ENCODE measurements around the gene RYR3.

The RYR3 gene

DNA sequence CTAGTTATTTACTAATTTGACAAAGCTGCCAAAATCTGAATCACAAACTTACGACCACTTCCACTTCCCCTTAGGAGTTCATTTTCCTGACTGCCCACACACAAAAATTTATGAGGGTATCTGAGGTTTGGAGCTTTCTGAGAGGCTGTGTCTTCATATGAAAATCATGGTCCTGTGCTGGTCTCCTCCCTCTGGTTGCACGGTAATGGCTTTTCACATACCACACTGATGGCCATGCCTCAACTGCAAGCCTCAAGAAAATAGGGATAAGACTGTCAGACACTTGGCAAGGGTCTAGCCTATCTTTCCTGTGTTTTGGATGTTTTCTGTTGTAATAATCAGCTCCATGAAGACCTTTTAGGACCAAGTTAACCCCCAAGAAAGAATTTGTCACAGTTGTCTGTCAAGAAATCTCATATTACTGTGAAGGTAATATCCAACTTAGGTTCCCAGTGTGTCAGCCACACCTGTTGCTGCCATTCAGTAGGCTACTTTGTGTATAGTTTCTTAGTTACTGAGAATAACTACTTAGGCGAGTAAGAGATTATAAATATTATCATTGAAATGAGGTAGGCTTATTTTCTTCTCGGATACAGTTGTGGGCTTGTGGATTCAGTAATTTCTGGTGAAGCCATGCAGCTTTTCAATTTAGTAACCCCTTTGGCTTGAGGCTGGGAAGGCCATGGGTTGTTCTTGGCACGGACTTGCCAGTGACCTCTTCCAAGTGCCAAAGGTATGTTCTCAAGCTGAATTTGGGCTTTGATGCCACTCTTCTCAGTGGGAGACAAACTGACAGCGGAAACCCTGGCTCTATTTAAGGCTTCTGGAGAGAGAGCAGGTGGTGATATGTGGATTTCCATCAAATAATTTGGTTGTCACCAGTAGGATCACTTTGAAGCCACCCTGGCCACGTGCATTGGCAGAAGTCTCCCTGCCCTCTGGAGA is 101.1 kb downstream of the RYR3 start:
- TF ChIP-seq, protein P1, sequence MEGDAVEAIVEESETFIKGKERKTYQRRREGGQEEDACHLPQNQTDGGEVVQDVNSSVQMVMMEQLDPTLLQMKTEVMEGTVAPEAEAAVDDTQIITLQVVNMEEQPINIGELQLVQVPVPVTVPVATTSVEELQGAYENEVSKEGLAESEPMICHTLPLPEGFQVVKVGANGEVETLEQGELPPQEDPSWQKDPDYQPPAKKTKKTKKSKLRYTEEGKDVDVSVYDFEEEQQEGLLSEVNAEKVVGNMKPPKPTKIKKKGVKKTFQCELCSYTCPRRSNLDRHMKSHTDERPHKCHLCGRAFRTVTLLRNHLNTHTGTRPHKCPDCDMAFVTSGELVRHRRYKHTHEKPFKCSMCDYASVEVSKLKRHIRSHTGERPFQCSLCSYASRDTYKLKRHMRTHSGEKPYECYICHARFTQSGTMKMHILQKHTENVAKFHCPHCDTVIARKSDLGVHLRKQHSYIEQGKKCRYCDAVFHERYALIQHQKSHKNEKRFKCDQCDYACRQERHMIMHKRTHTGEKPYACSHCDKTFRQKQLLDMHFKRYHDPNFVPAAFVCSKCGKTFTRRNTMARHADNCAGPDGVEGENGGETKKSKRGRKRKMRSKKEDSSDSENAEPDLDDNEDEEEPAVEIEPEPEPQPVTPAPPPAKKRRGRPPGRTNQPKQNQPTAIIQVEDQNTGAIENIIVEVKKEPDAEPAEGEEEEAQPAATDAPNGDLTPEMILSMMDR (IDR thresholded peaks at IDR 0.05; ENCODE audit: insufficient read depth, low read length, poor library complexity, severe bottlenecking), result no peak
- Histone ChIP-seq H3K36me3 (ENCODE audit: control insufficient read depth, insufficient read depth, low read length) (no peaks in the 10 kb centered on the region), H3K4me3 (replicated peaks; ENCODE audit: low read depth, low read length) (no peak overlapping the region), H3K27me3 (replicated peaks; ENCODE audit: control insufficient read depth, insufficient read depth, low read length) (no peaks in the 10 kb centered on the region)
- no peak for DNase-seq (ENCODE audit: extremely low read depth, insufficient read length)

DNA sequence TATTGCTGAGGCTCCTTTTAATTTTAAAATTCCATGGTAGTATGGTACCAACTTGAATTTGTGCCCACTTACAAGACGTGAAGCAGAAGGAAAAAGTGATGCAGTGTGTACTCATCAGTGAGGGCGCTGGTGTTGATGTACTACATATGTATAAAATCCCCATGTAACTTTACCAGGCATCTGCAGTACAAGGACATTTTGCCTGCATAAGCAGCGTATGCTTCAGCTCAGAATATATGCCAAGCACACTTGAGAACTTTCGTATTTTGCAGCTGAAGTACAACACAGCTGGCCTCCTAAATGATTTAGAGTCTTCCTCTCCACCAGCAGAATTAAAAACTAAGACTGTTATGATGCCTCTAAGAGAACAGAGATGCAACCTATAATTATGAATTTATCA is 108.9 kb downstream of the RYR3 start:
- no peak for DNase-seq (ENCODE audit: extremely low read depth, insufficient read length)
- no peaks in the 10 kb centered on the region for H3K27me3 ChIP-seq (replicated peaks; ENCODE audit: control insufficient read depth, insufficient read depth, low read length)
- no peak overlapping the region for H3K4me3 ChIP-seq (replicated peaks; ENCODE audit: low read depth, low read length)
- H3K36me3 ChIP-seq (ENCODE audit: control insufficient read depth, insufficient read depth, low read length), result no peaks in the 10 kb centered on the region
- TF ChIP-seq, protein P1 (IDR thresholded peaks at IDR 0.05; ENCODE audit: insufficient read depth, low read length, poor library complexity, severe bottlenecking), result no peak

DNA sequence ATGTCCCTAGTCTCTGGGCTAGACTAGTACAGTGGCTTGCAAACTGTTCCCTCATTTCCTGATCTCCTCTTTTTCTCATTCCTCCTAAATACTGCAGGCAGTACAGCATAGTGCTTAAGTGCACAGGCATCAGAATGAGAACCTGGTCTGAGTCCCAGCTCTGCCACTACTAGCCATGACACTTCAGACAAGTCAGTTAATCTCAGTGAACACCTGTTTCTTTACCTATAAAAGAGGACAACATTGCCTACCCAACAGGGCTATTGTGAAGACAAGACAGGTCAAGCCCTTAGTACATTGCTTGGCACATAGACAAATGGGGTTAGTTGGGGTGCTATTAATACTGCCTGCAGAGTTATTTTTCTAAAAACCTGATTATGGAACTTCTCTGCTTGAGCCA is 113.3 kb downstream of the RYR3 start:
- Histone ChIP-seq H3K27me3 (replicated peaks; ENCODE audit: control insufficient read depth, insufficient read depth, low read length) (no peaks in the 10 kb centered on the region), H3K4me3 (replicated peaks; ENCODE audit: low read depth, low read length) (no peak overlapping the region), H3K36me3 (ENCODE audit: control insufficient read depth, insufficient read depth, low read length) (no peaks in the 10 kb centered on the region)
- TF ChIP-seq, protein P1 (IDR thresholded peaks at IDR 0.05; ENCODE audit: insufficient read depth, low read length, poor library complexity, severe bottlenecking), result no peak
- no peak for DNase-seq (ENCODE audit: extremely low read depth, insufficient read length)

DNA sequence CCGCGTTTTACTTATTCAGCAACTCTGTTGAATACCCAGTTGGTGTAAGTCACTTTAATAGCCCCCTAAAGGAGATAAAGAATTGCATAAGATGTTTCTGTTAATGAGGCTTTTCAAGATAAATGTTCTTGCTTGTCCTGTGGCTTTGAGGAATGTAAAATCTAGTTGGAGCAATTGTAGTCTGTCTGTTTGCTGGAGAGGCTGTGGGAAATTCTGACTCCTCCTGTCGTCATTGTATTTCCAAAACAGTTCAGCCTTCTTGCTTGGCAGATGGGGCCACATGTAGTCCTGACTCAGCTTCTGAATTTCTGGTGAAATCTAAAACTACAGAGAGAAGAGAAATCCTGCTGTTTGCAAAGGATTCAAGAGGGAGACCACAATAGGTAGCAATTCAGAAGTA is 114.4 kb downstream of the RYR3 start:
- TF ChIP-seq, protein P1 (IDR thresholded peaks at IDR 0.05; ENCODE audit: insufficient read depth, low read length, poor library complexity, severe bottlenecking), result no peak
- Histone ChIP-seq H3K27me3 (replicated peaks; ENCODE audit: control insufficient read depth, insufficient read depth, low read length) (no peaks in the 10 kb centered on the region), H3K36me3 (ENCODE audit: control insufficient read depth, insufficient read depth, low read length) (no peaks in the 10 kb centered on the region), H3K4me3 (replicated peaks; ENCODE audit: low read depth, low read length) (no peak overlapping the region)
- DNase-seq (ENCODE audit: extremely low read depth, insufficient read length), result no peak

DNA sequence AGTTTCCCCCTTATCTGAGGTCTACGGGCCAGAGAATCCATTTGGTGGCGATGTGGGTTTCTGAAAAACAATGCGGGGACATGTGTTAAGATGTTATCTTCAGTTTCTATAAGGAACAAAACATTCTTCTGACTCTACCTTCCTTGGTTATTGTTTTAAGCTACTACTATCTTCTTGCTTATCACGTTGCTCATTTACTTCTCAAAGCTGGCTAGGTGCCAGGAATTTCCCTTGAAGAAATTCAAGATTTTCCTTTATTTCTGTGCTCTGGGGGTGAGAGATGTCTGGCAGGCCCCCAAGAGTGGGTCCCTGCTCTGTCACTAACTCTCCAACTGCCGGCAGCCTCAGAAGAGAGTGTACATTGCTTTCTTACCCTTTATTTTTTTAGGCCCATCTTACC is 119.8 kb downstream of the RYR3 start:
- H3K27me3 ChIP-seq (replicated peaks; ENCODE audit: control insufficient read depth, insufficient read depth, low read length), result no peaks in the 10 kb centered on the region
- no peak for DNase-seq (ENCODE audit: extremely low read depth, insufficient read length)
- no peak overlapping the region for H3K4me3 ChIP-seq (replicated peaks; ENCODE audit: low read depth, low read length)
- no peaks in the 10 kb centered on the region for H3K36me3 ChIP-seq (ENCODE audit: control insufficient read depth, insufficient read depth, low read length)
- TF ChIP-seq, protein P1 (IDR thresholded peaks at IDR 0.05; ENCODE audit: insufficient read depth, low read length, poor library complexity, severe bottlenecking), result no peak
